ENCODE measurements around the gene PRKCA. TPM values are rescaled to one million over a fixed set of nuclear protein-coding genes. Genes with fewer than 3 reads are reported as not detected.

Gene PRKCA
- total RNA-seq, 1 experiment from 2014 or later, result 29.5 TPM

- ATAC-seq (no peak), DNase-seq (ENCODE audit: low spot score) (no peak)
- no peaks in the 10 kb centered on the region for H3K27me3 Mint-ChIP-seq (ENCODE audit: low read depth)
- H3K4me1 Mint-ChIP-seq, result peaks cover 44% of the 10 kb centered on the region
- no peak overlapping the region for H3K4me3 Mint-ChIP-seq
- ChIA-PET CTCF (interaction anchor here (2.7 kb wide), 1 partner anchor 41 kb away, joined by 9 read pairs; no protein-coding TSS in a partner anchor), POLR2A (no interaction called here)
- H3K36me3 Mint-ChIP-seq, result no peaks in the 10 kb centered on the region
- peak overlapping the region; percentile 34; the same call in 1 of the 2 replicates for H3K27ac Mint-ChIP-seq
- H3K9me3 Mint-ChIP-seq, result no peaks in the 10 kb centered on the region
- TF ChIP-seq ZNF512 (CRISPR knock-in tag; IDR thresholded peaks at IDR 0.05; ENCODE audit: borderline replicate concordance) (no peak), ZNF138 (CRISPR knock-in tag; conservative IDR thresholded peaks at IDR 0.05) (no peak), TEAD1 (CRISPR knock-in tag; IDR thresholded peaks at IDR 0.05) (no peak), ESRRA (CRISPR knock-in tag; IDR thresholded peaks at IDR 0.05; ENCODE audit: borderline replicate concordance) (no peak), TCF7 (CRISPR knock-in tag; IDR thresholded peaks at IDR 0.05; ENCODE audit: low read depth) (no peak), ZNF263 (CRISPR knock-in tag; IDR thresholded peaks at IDR 0.05; ENCODE audit: low read depth) (no peak), ZNF423 (CRISPR knock-in tag; IDR thresholded peaks at IDR 0.05) (no peak), HMGA2 (CRISPR knock-in tag; IDR thresholded peaks at IDR 0.05) (no peak)
- TF ChIP-seq, protein P1, sequence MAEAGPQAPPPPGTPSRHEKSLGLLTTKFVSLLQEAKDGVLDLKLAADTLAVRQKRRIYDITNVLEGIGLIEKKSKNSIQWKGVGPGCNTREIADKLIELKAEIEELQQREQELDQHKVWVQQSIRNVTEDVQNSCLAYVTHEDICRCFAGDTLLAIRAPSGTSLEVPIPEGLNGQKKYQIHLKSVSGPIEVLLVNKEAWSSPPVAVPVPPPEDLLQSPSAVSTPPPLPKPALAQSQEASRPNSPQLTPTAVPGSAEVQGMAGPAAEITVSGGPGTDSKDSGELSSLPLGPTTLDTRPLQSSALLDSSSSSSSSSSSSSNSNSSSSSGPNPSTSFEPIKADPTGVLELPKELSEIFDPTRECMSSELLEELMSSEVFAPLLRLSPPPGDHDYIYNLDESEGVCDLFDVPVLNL (CRISPR knock-in tag; IDR thresholded peaks at IDR 0.05; ENCODE audit: borderline replicate concordance, low read depth), result no peak
Measured at GRCh38 chr17:66351033-66351432, 48.6 kb downstream of the PRKCA start.

- no peaks in the 10 kb centered on the region for H3K27me3 Mint-ChIP-seq (ENCODE audit: low read depth)
- peaks cover 44% of the 10 kb centered on the region for H3K4me1 Mint-ChIP-seq
- DNase-seq (ENCODE audit: low spot score) (no peak), ATAC-seq (no peak)
- TF ChIP-seq ATF6 (CRISPR knock-in tag; IDR thresholded peaks at IDR 0.05) (no peak), NR3C1 (CRISPR knock-in tag; conservative IDR thresholded peaks at IDR 0.05; ENCODE audit: low read depth) (no peak), ATF3 (CRISPR knock-in tag; conservative IDR thresholded peaks at IDR 0.05) (no peak), E2F1 (CRISPR knock-in tag; IDR thresholded peaks at IDR 0.05) (no peak), CREM (CRISPR knock-in tag; IDR thresholded peaks at IDR 0.05) (no peak), E2F5 (CRISPR knock-in tag; IDR thresholded peaks at IDR 0.05) (no peak), ZNF396 (CRISPR knock-in tag; IDR thresholded peaks at IDR 0.05; ENCODE audit: borderline replicate concordance) (no peak), ELF4 (CRISPR knock-in tag; IDR thresholded peaks at IDR 0.05; ENCODE audit: low read depth) (no peak), ATF1 (CRISPR knock-in tag; IDR thresholded peaks at IDR 0.05) (no peak), SOX15 (CRISPR knock-in tag; IDR thresholded peaks at IDR 0.05) (no peak), GTF2I (CRISPR knock-in tag; conservative IDR thresholded peaks at IDR 0.05) (no peak), TEAD1 (CRISPR knock-in tag; IDR thresholded peaks at IDR 0.05) (no peak)
- TF ChIP-seq, protein P1 (CRISPR knock-in tag; IDR thresholded peaks at IDR 0.05; ENCODE audit: borderline replicate concordance, low read depth), result no peak
- ChIA-PET POLR2A (no interaction called here), CTCF (interaction anchor here (1.6 kb wide), 1 partner anchor 41 kb away, joined by 4 read pairs; no protein-coding TSS in a partner anchor)
- H3K9me3 Mint-ChIP-seq, result no peaks in the 10 kb centered on the region
- H3K4me3 Mint-ChIP-seq, result no peak overlapping the region
- no peaks in the 10 kb centered on the region for H3K36me3 Mint-ChIP-seq
- no peak overlapping the region for H3K27ac Mint-ChIP-seq
Measured at GRCh38 chr17:66351701-66352100, 49.3 kb downstream of the PRKCA start.

Data from WTC11 (cell line).